ENCODE measurements around the gene NFATC2.
A peak's percentile ranks its signal among the peaks of the same experiment; 100 is the strongest.

NFATC2 gene

DNA sequence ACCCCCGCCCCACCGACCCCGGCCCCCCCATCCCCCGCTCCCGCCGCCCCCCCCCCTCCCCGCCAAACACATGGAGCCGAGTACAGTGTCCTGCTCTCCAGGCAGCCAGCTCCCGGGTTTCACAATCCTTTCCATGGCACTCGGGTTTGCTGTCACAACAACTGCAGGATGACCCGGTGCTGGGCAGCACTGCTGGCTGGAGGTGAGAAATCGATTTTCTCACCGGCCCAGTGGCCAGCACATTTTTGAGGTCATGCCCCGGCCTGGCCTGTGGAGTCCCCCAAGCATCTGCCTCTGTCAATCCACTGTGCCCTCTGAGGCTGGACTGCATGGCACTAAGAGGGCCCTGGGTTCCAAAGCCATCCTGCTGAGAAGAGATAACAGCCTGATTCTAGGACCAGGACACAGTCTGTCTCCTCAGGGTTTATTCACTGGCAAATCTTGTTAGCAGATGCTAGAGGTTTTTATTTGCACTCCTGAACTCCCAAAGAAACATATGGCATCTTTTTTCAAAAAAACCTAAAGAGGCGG is 129.5 kb downstream of the NFATC2 start:
- H3K4me3 ChIP-seq (ENCODE audit: low read depth, low read length): no peak overlapping the region
- TF ChIP-seq, protein P1, sequence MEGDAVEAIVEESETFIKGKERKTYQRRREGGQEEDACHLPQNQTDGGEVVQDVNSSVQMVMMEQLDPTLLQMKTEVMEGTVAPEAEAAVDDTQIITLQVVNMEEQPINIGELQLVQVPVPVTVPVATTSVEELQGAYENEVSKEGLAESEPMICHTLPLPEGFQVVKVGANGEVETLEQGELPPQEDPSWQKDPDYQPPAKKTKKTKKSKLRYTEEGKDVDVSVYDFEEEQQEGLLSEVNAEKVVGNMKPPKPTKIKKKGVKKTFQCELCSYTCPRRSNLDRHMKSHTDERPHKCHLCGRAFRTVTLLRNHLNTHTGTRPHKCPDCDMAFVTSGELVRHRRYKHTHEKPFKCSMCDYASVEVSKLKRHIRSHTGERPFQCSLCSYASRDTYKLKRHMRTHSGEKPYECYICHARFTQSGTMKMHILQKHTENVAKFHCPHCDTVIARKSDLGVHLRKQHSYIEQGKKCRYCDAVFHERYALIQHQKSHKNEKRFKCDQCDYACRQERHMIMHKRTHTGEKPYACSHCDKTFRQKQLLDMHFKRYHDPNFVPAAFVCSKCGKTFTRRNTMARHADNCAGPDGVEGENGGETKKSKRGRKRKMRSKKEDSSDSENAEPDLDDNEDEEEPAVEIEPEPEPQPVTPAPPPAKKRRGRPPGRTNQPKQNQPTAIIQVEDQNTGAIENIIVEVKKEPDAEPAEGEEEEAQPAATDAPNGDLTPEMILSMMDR (IDR thresholded peaks at IDR 0.05; ENCODE audit: low read depth, low read length): no peak
- DNase-seq (ENCODE audit: low read depth, low spot score): peak; percentile 14
- in situ Hi-C loops (cut with HindIII; ENCODE audit: low sequenced_read_pairs): no loop called here

DNA sequence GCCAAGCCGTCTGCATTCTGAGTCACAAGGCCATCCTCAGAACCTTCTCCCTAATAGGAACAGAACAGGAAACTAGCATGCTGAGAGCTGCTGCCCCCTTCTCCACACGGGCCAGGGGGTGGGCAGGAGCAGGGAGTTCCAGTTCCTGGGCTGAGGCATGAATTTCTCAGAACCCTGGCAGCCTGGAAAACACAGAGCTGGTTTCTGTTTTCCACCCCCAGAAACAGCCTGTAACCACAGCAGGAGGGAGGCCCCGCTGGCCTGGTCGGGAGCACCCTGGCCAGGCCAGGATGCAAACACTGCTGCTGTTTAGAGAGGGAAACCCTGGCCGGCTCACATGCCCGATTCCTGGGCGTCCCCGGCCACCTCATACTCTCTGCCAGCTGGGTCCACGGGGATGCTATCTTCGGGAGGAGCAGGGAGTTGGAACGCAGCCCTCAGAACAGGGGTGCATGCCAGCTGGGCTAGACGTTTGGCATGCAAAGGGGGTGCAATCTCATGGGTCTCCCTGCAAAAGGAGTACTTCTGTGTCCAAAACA is 130.1 kb downstream of the NFATC2 start:
- DNase-seq (ENCODE audit: low read depth, low spot score): peak; percentile 76

DNA sequence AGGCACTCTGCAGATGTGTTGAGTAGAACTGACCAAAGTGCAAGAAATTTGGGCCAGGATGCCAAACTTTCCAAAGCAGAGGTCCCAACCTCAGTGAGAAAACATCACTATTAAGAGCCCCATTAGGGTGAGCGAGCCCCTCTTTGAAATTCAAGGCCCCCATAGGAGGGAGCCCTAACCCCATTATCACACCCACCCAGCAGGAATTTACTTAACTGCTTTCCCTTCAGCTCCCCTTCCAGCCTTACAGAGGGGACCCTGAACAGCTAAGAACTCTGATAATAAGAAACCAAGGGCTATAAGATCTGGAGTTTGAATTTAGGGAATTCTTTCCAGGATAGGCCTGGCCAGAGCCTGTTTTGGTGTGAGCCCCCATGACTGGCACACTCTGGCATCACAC is 130.6 kb downstream of the NFATC2 start:
- in situ Hi-C loops (cut with HindIII; ENCODE audit: low sequenced_read_pairs): no loop called here
- no peak for DNase-seq (ENCODE audit: low read depth, low spot score)
- TF ChIP-seq, protein P1 (IDR thresholded peaks at IDR 0.05; ENCODE audit: low read depth, low read length): peak; percentile 1

More for the DNA sequence above, 130.1 kb downstream of the NFATC2 start:
- in situ Hi-C loops (cut with HindIII; ENCODE audit: low sequenced_read_pairs): no loop called here
- TF ChIP-seq, protein P1 (IDR thresholded peaks at IDR 0.05; ENCODE audit: low read depth, low read length): no peak
- H3K4me3 ChIP-seq (ENCODE audit: low read depth, low read length): no peak overlapping the region

DNA sequence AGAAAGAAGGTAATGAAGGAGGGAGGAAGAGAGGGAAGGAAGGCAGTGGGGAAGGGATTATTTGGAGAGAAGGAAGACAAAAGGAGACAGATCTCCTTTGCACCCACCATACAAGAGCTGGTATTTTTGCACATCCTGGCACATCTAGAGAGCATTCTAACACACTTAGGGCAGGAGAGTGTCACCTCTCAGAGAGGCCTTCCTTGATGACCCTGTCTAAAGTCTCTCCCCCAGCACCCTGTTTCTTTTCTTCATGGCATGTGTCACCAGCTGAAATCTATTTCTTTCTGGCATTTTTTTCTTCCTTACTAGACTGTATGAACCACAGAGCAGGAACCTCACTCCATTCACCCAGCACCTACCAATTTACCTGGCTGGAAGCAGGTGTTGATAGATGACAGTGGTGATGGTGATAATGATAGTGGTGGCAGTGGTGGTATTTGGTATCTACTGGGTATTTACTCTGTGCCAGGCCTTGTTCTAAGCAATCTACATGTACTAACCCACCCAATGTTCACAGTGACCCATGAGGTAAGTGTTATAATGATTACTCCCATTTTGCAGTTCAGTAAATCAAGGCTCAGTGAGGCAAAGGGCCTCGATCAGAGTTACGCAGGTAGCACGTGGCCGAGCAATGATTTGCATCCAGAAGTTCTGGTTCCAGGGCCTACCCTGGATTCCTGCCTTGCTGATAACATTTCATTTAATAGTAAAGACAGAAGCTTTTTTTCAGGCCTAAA is 131.8 kb downstream of the NFATC2 start:
- DNase-seq (ENCODE audit: low read depth, low spot score): no peak
- in situ Hi-C loops (cut with HindIII; ENCODE audit: low sequenced_read_pairs): no loop called here
- TF ChIP-seq, protein P1 (IDR thresholded peaks at IDR 0.05; ENCODE audit: low read depth, low read length): no peak
- no peak overlapping the region for H3K4me3 ChIP-seq (ENCODE audit: low read depth, low read length)

More for the DNA sequence above, 130.6 kb downstream of the NFATC2 start:
- no peak overlapping the region for H3K4me3 ChIP-seq (ENCODE audit: low read depth, low read length)

DNA sequence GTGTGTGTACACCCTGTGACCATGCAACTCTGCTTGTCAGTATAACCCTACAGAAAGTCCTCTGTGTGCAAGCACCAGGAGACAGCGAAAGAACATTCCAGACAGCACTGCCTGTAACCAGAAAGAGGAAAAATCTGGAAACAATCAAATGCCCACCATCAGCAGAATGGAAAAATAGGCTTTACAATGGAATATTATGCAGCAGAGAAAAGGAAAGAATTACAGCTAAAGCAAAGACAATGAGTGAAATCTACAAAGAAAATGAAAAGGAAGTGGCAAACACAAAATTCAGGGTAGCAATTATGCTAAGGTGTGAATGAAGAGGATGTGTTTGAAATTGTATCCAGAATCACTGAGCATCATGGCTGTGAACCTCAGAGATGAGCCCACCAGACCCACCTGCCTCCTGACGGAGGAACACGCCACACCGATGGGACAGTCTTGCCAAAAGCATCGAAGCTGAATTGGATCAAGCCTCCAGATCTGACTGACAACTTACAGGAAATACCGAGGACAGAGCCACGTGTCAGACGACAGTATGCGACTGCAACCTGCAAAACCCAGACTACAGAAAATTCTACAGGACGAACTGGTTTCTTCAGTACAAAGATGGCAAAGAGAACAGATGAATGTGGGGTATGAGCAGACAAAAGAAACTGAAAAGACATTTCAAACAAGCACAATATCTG is 133.2 kb downstream of the NFATC2 start:
- no peak for DNase-seq (ENCODE audit: low read depth, low spot score)
- in situ Hi-C loops (cut with HindIII; ENCODE audit: low sequenced_read_pairs): no loop called here
- H3K4me3 ChIP-seq (ENCODE audit: low read depth, low read length): no peak overlapping the region
- TF ChIP-seq, protein P1 (IDR thresholded peaks at IDR 0.05; ENCODE audit: low read depth, low read length): no peak

DNA sequence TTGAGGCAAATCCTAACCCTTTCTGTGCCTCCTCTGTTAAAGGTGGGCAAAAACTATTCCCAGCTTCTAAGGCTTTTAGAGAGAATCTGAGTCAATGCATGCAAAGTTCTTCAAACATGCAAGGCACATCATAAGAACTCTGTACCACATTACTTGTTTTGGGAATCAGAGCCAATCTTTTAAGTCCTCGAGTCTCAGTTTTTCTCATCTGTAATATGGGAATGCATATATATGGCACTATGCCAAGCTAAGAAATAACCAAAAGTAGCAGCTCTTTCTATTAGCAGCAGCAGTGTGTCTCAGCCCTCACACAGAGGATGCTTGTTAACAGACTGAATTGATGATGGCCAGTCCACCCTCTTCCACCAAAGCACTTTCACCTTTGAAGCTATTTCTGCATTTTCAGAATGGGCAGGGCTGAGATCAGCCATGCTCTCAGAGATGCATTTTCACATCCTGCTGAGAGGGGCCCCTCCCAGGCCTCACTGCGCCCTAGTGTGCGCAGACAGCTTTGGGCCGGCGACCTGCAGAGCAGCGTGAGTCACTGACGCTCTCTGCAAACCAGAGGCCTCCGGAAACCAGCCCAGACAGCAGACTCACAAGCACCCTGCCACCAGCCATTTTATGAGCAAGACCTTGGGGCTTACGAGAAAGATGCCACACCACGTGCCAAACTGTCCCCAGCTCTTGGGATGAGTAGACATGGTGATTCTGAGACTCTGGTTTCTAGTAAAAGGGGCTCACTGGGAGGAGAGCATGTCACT is 138.0 kb downstream of the NFATC2 start:
- no peak overlapping the region for H3K4me3 ChIP-seq (ENCODE audit: low read depth, low read length)
- DNase-seq (ENCODE audit: low read depth, low spot score): peak; percentile 84
- in situ Hi-C loops (cut with HindIII; ENCODE audit: low sequenced_read_pairs): no loop called here
- TF ChIP-seq, protein P1 (IDR thresholded peaks at IDR 0.05; ENCODE audit: low read depth, low read length): no peak
